ENCODE data around the gene EDEM1. TPM values are rescaled to one million over a fixed set of nuclear protein-coding genes. Genes with fewer than 3 reads are reported as not detected.

The EDEM1 gene
- 69.8 and 73.5 TPM in 2 replicates for total RNA-seq

GRCh38 chr3:5187156-5187919 is at the start of gene EDEM1:
Gene EDEM1, plus strand, starts transcription at chr3:5187707. Its CDS starts 99 bp downstream, at chr3:5187806.

Other genes starting within 250 kb of the EDEM1 start
- 48.9 and 174 TPM in 2 replicates for gene BHLHE40, start 208.3 kb upstream of the EDEM1 start, total RNA-seq
- gene ARL8B, start 65.4 kb upstream of the EDEM1 start, total RNA-seq = 133 and 191 TPM in 2 replicates